Activated CD8-positive, alpha-beta memory T cell treated with anti-CD3 and anti-CD28 coated beads, Interleukin-2, amount 50 U/mL, for 48 hours (primary cell): Measurements from ENCODE around the gene DOCK3.
"Not testable (repeated sequence)": the region's sequence is repeated elsewhere in the genome, so short reads cannot be mapped to it uniquely, and the experiment has no call there.

Source experiments
- DNase-seq: peaks from one replicate; pipeline ENCODE4 v3.0.0-alpha.2; 2020

The DOCK3 gene

GRCh38 chr3:51004235-51004634, 329.5 kb downstream of the DOCK3 start:
- DNase-seq: no peak

GRCh38 chr3:51024121-51024520, 349.4 kb downstream of the DOCK3 start:
- DNase-seq: no peak

- peak; percentile 66 for DNase-seq
These were observed 350.3 kb downstream of the DOCK3 start for GRCh38 chr3:51024765-51025632.

GRCh38 chr3:51031666-51032065, 356.9 kb downstream of the DOCK3 start:
- no peak for DNase-seq

- DNase-seq: no peak
These were observed 360.9 kb downstream of the DOCK3 start for GRCh38 chr3:51035630-51036029.

- no peak for DNase-seq
These were observed 370.3 kb downstream of the DOCK3 start for GRCh38 chr3:51044982-51045381.

- DNase-seq: no peak
These were observed 377.8 kb downstream of the DOCK3 start for GRCh38 chr3:51052562-51052961.

- DNase-seq: no peak
These were observed 382.4 kb downstream of the DOCK3 start for GRCh38 chr3:51057121-51057520.

GRCh38 chr3:51063053-51063452, 388.3 kb downstream of the DOCK3 start:
- DNase-seq: no peak

- no peak for DNase-seq
These were observed 400.6 kb downstream of the DOCK3 start for GRCh38 chr3:51075221-51075775.

- no peak for DNase-seq
These were observed 407.6 kb downstream of the DOCK3 start for GRCh38 chr3:51082363-51082762.

- DNase-seq: no peak
These were observed 408.8 kb downstream of the DOCK3 start for GRCh38 chr3:51083490-51083889.

- not testable (repeated sequence) for DNase-seq
These were observed 417.4 kb downstream of the DOCK3 start for GRCh38 chr3:51092141-51092540.

GRCh38 chr3:51094838-51095237, 420.1 kb downstream of the DOCK3 start:
- DNase-seq: not testable (repeated sequence)

GRCh38 chr3:51099794-51100535, 425.2 kb downstream of the DOCK3 start:
- DNase-seq: no peak

- no peak for DNase-seq
These were observed 425.8 kb downstream of the DOCK3 start for GRCh38 chr3:51100536-51100851.

- DNase-seq: no peak
These were observed 427.7 kb downstream of the DOCK3 start for GRCh38 chr3:51102396-51102795.

- DNase-seq: no peak
These were observed 431.6 kb downstream of the DOCK3 start for GRCh38 chr3:51106242-51106876.

- no peak for DNase-seq
These were observed 435.9 kb downstream of the DOCK3 start for GRCh38 chr3:51110586-51110985.

- no peak for DNase-seq
These were observed 448.2 kb downstream of the DOCK3 start for GRCh38 chr3:51122944-51123343.

GRCh38 chr3:51123531-51123930, 448.8 kb downstream of the DOCK3 start:
- no peak for DNase-seq

- not testable (repeated sequence) for DNase-seq
These were observed 456.9 kb downstream of the DOCK3 start for GRCh38 chr3:51131607-51132006.

GRCh38 chr3:51137715-51138114, 463.0 kb downstream of the DOCK3 start:
- no peak for DNase-seq

GRCh38 chr3:51139616-51140015, 464.9 kb downstream of the DOCK3 start:
- DNase-seq: no peak
